GM12801 (cell line): ENCODE results near the gene HACD3.

ENCODE experiments used
- TF ChIP-seq, protein P1 (sequence below): IDR thresholded peaks from one replicate; pipeline ENCODE4 v1.5.1; 2011; ENCODE audit warnings: control low read depth; ENCODE audit not compliant: insufficient read length; ENCODE audit errors: extremely low read depth

Gene HACD3

DNA sequence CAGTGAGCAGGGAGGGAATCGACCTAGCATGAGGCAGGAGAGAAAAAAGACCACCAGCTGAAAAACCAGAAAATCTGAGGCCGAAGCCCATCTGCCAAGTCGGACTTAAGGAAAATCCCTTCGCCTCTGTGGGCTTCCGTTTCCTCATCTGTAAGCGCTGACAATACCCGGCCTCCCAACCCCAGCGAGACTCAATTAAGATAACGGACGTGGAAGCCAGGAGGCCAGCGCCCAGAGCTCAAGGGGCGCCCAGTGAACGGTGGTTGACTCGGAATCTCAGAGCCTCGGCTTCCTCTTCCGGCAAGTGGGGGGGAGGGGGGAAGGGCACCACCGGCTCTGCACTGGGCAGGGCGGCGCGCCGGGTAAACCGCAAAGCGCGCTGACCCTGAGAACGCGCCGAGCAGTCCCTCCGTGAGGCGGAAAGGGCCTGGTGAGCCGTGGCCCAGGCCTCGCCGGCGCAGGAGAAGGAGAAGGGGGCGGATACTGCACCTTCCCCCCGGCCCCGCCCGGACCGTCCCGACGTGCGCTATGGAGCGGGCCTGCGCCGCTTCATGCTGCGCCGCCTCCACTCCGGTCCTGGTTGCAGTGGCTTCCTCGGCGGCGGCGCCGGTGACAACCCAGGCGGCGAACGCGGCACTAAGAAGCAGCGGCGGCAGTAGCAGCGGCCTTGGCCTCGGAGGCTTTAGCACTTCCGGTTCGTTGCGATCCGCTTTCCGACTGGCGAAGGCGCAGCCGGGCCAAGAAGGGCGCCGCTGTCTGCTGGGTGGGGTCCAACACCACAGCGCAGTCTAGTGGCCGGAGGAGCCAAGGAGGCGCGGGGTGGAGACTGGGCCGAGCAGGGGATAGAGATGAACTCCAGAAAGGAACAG lies 13.0 kb upstream of the HACD3 start, which contains the start of gene DPP8:
Gene DPP8 (minus strand): TSS at position 693 of the 869 bp plus-strand sequence. CDS start 5,136 bp downstream, outside the sequence.
- TF ChIP-seq, protein P1, sequence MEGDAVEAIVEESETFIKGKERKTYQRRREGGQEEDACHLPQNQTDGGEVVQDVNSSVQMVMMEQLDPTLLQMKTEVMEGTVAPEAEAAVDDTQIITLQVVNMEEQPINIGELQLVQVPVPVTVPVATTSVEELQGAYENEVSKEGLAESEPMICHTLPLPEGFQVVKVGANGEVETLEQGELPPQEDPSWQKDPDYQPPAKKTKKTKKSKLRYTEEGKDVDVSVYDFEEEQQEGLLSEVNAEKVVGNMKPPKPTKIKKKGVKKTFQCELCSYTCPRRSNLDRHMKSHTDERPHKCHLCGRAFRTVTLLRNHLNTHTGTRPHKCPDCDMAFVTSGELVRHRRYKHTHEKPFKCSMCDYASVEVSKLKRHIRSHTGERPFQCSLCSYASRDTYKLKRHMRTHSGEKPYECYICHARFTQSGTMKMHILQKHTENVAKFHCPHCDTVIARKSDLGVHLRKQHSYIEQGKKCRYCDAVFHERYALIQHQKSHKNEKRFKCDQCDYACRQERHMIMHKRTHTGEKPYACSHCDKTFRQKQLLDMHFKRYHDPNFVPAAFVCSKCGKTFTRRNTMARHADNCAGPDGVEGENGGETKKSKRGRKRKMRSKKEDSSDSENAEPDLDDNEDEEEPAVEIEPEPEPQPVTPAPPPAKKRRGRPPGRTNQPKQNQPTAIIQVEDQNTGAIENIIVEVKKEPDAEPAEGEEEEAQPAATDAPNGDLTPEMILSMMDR: peak; percentile 86

DNA sequence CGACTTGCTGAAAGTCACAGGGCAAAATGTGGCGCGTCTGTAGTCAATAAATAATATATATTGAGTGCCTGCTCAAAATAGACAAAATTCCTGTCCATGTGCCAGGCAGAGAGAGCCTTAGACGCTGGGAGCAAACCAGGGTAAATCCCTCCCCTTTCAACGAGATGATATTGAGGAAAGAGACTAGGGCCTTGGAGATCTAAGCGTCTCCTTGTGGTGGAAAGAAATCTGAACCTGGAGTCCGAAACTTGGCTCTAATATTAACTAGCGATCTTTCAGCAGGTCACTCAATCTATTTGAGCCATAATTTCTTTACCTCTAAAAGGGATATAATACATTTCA lies 12.4 kb upstream of the HACD3 start:
- TF ChIP-seq, protein P1: no peak

DNA sequence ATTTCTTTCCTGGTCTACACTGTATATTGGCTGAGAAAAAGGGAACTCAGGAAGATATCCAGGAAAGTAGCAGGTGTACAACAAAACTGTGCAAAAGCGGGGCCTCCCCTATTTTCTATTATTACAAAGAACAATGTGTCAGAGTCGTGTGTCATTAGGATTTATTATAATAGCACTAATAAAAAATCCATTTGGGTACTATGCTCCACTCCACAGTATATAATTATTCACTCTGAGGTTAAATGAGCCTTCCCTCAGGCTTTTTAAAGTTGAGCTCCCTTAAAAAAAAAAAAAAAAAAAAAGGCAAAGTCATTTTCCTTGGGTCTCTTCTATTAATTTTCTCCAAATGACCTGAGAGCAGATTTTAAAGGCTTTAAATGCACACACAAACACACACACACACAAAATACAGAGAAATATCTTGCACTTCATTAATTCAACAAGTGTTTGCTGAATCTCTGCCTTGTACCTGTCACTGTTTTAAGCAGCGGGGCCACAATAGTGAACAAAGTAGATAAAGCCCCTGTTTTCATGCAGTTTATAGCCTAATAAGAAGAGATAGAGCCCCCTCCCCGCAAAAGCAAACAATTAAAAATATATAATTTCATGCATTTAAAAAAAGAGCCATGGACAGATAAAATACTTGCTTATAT lies 11.5 kb upstream of the HACD3 start:
- TF ChIP-seq, protein P1: no peak

DNA sequence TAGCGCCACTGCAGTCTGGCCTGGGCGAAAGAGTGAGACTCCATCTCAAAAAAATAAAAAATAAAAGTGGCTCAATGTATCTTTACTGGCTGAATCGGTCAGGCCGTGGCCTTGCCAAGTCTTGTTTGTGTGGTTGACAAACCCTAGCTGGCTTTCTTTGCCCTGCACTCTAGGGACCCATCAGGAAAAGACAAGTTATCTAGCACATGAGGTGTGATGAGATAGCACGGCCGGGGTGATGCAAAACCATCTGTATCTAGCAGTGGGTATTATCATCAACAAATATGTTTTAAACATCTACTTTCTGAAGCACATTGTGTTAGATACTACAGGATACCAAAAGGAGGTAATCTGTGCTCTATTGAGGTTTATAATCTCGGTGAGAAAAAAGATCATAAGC lies 8.9 kb upstream of the HACD3 start:
- TF ChIP-seq, protein P1: no peak

DNA sequence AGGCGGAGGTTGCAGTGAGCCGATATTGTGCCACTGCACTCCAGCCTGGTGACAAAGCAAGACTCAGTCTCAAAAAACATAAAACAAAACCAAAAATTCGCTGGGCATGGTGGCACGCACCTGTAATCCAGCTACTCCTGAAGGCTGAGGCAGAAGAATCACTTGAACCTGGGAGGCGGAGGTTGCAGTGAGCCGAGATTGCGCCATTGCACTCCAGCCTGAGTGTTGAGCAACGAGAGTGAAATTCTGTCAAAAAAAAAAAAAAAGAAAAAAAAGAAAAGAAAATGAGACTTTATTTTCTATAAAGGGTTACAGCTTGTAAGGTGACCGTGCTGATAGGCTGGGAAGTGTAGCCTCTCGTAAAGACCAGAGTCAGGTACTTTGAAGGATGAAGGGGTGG lies 6.0 kb upstream of the HACD3 start:
- TF ChIP-seq, protein P1: no peak

DNA sequence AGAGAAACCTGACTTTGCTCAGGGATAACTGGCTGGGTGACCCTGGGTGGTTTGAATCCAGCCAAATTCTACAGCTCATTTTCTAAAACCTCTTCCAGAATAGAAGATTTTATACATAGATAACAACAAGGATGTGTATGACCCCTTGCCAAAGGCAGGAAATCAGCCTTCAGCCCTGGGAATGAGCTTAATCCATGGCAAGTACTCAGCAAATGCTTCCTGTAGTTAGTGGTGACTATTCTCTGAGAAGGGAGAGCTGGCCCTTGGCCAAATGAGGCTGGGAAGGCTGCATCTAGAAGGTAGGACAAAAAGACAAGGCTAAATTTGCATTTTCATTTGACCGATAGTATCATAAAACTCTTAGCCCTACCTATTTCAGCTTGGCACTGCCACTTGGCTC lies 4.6 kb upstream of the HACD3 start:
- TF ChIP-seq, protein P1: no peak

DNA sequence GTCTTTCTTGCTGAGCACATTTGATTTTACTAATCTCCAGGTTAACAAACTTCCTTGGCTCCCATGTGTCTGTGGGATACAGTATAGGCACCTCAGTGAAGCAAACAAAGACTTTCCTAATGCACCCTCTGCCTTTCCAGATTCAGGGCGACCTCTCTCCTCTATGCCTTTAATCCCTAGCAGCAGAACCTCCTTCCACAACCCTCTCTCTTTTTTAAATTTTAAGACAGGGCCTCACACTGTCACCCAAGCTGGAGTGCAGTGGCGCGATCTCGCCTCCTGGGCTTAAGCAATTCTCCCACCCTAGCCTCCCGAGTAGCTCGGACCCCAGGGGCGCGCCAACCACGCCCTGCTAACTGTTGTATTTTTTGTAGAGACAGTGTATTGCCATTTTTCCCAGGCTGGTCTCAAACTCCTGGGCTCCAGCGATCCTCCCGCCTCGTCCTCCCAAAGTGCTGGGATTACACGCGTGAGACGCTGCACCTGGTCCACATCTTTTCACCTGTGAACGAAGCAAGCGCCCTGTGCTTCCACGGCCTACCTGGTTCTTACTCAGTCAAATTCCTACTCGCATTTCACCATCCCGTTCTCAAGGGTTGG lies 1.7 kb upstream of the HACD3 start:
- TF ChIP-seq, protein P1: no peak
